ENCODE measurements around the gene EMC1.
"Not testable (repeated sequence)": the region's sequence is repeated elsewhere in the genome, so short reads cannot be mapped to it uniquely, and the experiment has no call there.

The EMC1 gene

GRCh38 chr1:19216585-19216984 lies 34.7 kb downstream of the EMC1 start:
- DNase-seq (ENCODE audit: low spot score), result not testable (repeated sequence)

DNA sequence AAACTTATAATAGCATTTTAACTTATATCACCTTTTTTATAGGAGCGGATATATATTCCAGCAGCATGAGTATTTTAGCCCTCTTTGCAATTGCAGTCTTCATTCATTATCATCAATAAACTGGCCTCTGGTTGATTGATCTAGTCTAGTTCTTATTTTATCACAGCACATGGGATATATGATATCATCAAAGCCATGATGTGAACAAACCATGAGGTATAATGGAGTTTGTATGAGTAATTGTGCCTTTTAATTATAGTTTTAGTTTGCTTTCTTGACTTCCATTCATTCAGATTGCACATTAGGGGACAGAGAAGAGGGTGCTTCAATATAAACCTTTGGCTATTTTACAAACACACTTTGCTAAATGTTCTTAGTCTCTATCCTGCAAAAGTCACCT lies 37.7 kb downstream of the EMC1 start:
- DNase-seq (ENCODE audit: low spot score), result no peak

DNA sequence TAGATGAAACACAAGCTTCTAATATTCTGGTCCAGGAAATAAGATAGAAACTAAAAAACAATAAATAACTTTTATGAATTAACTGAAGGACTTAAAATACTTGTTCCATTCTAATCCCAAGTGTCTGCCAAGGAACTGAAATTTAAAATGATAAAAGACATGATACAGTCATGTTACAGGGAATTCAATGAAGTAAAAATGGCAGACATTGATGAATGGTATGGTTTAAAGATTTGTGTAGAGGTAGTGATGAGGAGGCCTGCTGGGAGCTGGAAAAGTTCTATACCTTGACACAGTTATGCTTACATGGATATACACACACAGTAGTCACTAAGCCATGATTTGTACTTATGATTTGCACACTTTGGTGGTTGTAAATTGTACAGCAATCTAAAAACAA lies 39.2 kb downstream of the EMC1 start:
- DNase-seq (ENCODE audit: low spot score), result no peak

GRCh38 chr1:19210772-19211549 lies 40.4 kb downstream of the EMC1 start:
- no peak for DNase-seq (ENCODE audit: low spot score)

GRCh38 chr1:19209990-19210771 lies 41.1 kb downstream of the EMC1 start, which contains the start of gene UBR4:
Gene UBR4 (minus strand): TSS chr1:19210266. CDS start chr1:19210248, 18 bp downstream.
- DNase-seq (ENCODE audit: low spot score), result peak; percentile 95

- DNase-seq (ENCODE audit: low spot score), result peak; percentile 81
These were observed 41.8 kb downstream of the EMC1 start for GRCh38 chr1:19209439-19209989.

DNA sequence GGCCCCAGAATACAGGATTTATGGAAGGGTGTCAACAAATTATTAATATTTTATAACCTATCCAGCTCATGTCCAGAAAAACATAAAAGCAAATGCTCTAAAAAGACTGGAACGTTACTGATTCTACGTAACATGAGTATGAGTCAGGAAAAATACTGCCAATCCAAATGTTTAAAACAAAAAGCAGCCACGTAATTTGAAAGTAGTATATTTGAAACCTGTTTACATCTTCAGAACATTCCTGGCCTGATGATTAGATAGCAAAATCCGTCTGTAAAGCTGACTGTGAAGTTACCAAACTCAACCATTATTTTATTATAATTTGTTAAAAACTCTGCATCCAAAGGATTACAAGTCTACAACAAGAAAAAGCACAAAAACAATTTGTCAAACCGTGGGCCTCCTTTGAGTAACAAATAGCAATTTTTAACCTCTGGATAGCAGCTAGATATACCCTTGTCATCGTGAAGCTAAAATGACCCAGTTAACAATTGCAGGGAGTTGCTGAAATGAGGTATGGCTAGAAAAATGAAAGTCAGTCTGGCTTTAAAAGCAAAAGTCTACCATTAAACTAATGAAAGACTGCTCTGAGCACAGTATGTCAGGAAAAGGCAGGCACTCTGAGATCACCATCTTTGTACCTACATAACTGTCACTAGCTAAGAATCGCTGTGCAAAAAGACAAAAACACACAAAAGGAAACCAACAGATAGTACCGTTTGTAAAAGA lies 42.5 kb downstream of the EMC1 start:
- peak; percentile 61 for DNase-seq (ENCODE audit: low spot score)

GRCh38 chr1:19206947-19207346 lies 44.4 kb downstream of the EMC1 start:
- DNase-seq (ENCODE audit: low spot score), result no peak

- no peak for DNase-seq (ENCODE audit: low spot score)
These were observed 45.5 kb downstream of the EMC1 start for GRCh38 chr1:19205845-19206244.

DNA sequence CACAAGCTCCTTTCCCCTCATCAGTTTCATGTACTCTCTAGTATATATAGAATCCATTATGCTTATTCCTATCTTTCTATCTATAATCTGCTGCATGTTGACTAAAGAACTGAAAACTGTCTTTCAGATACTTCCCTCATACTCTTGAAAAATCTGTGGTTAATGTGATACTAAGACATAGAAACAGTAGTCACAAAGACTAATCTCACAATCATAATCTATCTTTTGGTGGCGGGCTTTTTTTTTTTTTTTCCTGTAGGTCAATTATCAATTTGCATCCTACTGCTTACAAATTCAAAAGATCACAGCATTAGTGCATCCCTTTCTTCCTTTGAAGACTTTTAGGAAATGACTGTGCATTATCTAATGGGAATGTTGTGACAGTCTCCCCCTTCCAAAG lies 45.9 kb downstream of the EMC1 start:
- DNase-seq (ENCODE audit: low spot score), result no peak

GRCh38 chr1:19204446-19205266 lies 46.7 kb downstream of the EMC1 start:
- DNase-seq (ENCODE audit: low spot score), result peak; percentile 29

GRCh38 chr1:19203440-19203839 lies 47.9 kb downstream of the EMC1 start:
- peak; percentile 60 for DNase-seq (ENCODE audit: low spot score)

- DNase-seq (ENCODE audit: low spot score), result no peak
These were observed 48.9 kb downstream of the EMC1 start for GRCh38 chr1:19202396-19202795.

- DNase-seq (ENCODE audit: low spot score), result no peak
These were observed 51.2 kb downstream of the EMC1 start for GRCh38 chr1:19199969-19200604.

DNA sequence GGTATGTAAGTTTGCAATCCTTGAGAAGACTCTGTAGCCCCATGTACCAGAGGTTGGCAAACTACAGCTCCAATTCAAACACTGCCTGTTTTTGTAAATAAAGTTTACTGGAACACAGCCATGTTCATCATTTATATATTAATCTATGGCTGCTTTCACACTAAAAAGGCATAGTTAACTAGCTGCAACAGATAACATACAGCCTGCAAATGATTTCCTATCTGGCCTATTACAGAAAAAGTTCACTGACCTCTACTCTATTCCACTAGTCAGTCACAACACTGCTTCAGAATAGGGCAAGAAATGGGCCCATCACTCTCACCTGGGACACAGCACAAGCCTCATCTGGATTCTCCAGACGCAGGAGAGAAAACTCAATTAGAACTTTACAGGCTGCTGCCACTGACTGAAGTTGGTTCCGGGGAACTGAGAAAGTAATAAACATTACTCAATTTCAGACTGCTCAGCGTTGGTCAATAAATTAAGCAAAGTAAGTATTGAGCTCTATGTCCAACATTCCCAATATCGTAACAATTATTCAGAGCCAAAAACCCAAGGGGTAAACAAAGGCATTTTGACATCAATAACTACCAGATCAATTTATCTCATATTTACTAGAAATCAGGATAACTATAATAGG lies 51.9 kb downstream of the EMC1 start:
- DNase-seq (ENCODE audit: low spot score), result no peak

DNA sequence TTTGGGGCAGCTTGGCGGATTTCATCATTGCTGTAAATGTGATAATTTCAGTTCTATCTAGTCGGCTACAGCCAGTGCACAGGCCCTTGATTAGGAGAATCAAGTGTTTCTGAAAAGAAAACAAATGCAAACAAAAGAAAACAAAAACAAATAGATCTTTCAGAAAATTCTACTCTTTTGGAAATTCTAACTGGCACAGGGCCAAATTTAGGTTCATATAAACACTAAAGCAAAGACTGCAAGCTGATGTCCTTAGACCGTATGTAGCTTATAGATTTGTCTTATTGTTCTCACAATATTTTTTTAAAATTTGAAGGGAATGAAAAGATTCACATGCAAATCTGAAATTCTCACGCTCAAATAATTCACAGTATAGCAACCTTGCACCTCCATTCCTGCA lies 52.5 kb downstream of the EMC1 start:
- peak; percentile 19 for DNase-seq (ENCODE audit: low spot score)

- DNase-seq (ENCODE audit: low spot score), result no peak
These were observed 53.5 kb downstream of the EMC1 start for GRCh38 chr1:19197845-19198244.

DNA sequence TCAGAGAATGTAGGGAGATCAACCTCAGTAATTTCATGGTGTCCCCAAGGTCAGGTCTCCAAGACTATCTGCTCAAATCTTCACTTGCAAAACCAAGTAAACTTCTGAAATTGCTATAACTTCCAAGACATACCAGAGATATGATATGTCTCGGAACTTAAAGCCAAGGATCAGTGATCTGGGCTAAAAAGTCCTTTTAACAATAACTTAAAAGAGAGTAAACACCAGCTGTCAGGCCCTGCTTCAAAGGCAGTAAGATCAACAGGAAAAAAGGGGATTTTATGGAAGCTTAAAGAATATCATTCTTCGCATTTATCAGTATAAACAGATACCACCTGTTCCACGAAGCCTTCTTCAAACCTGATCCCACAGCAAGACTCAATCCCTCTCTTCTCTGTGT lies 55.0 kb downstream of the EMC1 start:
- no peak for DNase-seq (ENCODE audit: low spot score)

DNA sequence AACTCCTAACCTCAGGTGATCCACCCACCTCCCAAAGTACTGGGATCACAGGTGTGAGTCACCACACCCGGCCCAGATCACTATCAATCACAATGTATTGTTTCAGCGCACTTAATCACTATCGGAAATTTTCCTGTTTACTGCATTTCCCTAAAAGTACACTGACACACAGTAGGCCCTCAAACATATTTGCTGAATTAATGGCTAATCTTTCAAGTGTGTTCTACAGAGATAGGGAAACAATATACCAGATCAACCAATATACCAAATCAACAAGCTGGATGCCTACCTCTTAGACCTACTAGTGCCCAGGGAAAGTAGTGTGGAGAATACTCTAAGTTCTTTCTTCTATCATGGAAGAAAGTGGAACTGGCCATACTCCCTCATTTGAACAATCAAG lies 58.3 kb downstream of the EMC1 start:
- DNase-seq (ENCODE audit: low spot score), result no peak

GRCh38 chr1:19191811-19192210 lies 59.5 kb downstream of the EMC1 start:
- no peak for DNase-seq (ENCODE audit: low spot score)
